Stimulated activated CD8-positive, alpha-beta memory T cell treated with anti-CD3 and anti-CD28 coated beads, Interleukin-7, amount 100 ng/mL, for 48 hours (primary cell): ENCODE data around the gene MYO3B.

Source experiments
- DNase-seq, 2 donors: peaks; one replicate each; pipeline ENCODE4 v3.0.0-alpha.2; 2020; ENCODE audit warnings: low read depth in 1 of 2; ENCODE audit errors: extremely low read depth in 1 of 2

Gene MYO3B

GRCh38 chr2:170177950-170178781, at the start of gene MYO3B:
Gene MYO3B, plus strand, starts transcription at chr2:170178147. Its CDS starts 141 bp downstream, at chr2:170178288.
- no peak for DNase-seq

GRCh38 chr2:170139276-170139967, 38.5 kb upstream of the MYO3B start:
- no peak for DNase-seq

GRCh38 chr2:170140561-170140960, 37.4 kb upstream of the MYO3B start:
- no peak for DNase-seq

- no peak for DNase-seq
Observed at GRCh38 chr2:170141865-170142264, 36.1 kb upstream of the MYO3B start.

GRCh38 chr2:170142502-170142901, 35.4 kb upstream of the MYO3B start:
- no peak for DNase-seq

- DNase-seq = no peak
Observed at GRCh38 chr2:170143045-170143717, 34.8 kb upstream of the MYO3B start.

- DNase-seq = no peak
Observed at GRCh38 chr2:170144761-170145160, 33.2 kb upstream of the MYO3B start.

GRCh38 chr2:170145191-170145590, 32.8 kb upstream of the MYO3B start:
- DNase-seq = no peak

- DNase-seq = no peak
Observed at GRCh38 chr2:170145675-170146432, 32.1 kb upstream of the MYO3B start.

GRCh38 chr2:170146784-170147183, 31.2 kb upstream of the MYO3B start:
- DNase-seq = no peak

- DNase-seq = no peak
Observed at GRCh38 chr2:170147576-170147975, 30.4 kb upstream of the MYO3B start.

- DNase-seq = no peak
Observed at GRCh38 chr2:170148161-170148560, 29.8 kb upstream of the MYO3B start.

- no peak for DNase-seq
Observed at GRCh38 chr2:170152421-170152820, 25.5 kb upstream of the MYO3B start.

- DNase-seq = no peak
Observed at GRCh38 chr2:170155022-170155722, 22.8 kb upstream of the MYO3B start.

- no peak for DNase-seq
Observed at GRCh38 chr2:170155723-170156253, 22.2 kb upstream of the MYO3B start.

GRCh38 chr2:170156592-170156991, 21.4 kb upstream of the MYO3B start:
- no peak for DNase-seq

- no peak for DNase-seq
Observed at GRCh38 chr2:170157025-170157684, 20.8 kb upstream of the MYO3B start.

GRCh38 chr2:170159060-170159459, 18.9 kb upstream of the MYO3B start:
- DNase-seq = no peak

GRCh38 chr2:170161516-170162270, 16.3 kb upstream of the MYO3B start:
- DNase-seq = no peak
